ENCODE measurements around the gene DCST1.

DNA sequence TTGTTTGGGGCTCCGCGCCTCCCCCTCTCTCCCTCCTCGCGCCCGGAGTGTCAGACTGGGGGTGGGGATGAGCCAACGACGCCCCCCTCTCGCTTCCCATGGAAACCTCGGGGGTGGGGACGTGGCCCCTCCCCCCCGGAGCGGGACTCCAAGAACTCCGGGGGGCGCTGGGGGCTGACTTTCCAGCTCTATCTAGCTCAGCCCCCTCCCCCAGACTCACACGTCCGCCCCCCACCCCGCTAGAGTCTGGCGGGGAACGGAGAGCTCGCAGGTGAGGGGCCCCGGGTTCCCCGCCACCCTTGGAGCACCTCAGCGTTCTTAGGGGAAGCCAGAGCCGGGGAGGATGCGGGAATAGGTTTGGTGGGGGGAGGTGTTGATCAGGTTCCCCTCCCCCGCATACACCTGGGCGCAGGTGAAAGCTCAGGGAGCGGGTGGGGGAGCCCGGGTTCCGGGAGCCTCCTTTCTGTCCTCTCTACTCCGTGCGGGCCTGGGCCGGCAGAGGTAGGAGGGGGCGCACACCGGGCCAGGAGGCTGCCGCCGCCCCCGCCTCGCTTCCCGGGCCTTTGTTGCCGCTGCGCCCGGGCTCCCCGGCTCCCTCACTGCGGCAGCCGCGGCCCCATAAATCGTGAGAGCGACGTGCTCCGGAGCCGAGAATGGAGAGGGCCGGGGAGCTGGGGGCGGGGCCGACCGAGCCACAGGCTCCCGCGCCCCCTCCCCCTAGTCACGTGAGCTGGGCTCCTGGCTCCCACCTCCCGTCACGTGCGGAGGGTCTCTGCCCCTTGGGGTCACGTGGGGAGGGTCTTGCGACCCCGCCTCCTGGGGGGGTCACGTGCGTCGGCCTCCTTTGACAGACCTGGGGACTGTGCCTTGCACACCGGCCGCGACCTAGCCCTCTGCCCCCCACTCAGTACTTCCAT is 46.9 kb downstream of the DCST1 start:
- TF ChIP-seq CTCF (IDR thresholded peaks at IDR 0.05) (no peak), POLR2A (IDR thresholded peaks at IDR 0.05) (no peak)

All from body of pancreas (tissue), 4 donors.